Measurements from ENCODE around the gene PLCD3. TPM values are rescaled to one million over a fixed set of nuclear protein-coding genes. Genes with fewer than 3 reads are reported as not detected.

Gene PLCD3
- total and polyA plus RNA-seq, 2 of the 13 experiments (the other 11 are each of a cell fraction or from before 2014, with no cell fraction given), result 11.3 to 39.1 TPM

GRCh38 chr17:45170280-45170930 is 38.1 kb upstream of the PLCD3 start (continued):
- TF ChIP-seq ZNF260 (CRISPR knock-in tag; IDR thresholded peaks at IDR 0.05; ENCODE audit: borderline replicate concordance, low read depth), result no peak
- no peak for TF ChIP-seq ZNF33B (CRISPR knock-in tag; IDR thresholded peaks at IDR 0.05)
- TF ChIP-seq POLR2AphosphoS5 (IDR thresholded peaks at IDR 0.05; ENCODE audit: low read depth, low read length), result 0 out of 2 replicates have a peak, but pooled peaks have one; percentile 15
- no peak for TF ChIP-seq ZNF740 (CRISPR knock-in tag; IDR thresholded peaks at IDR 0.05)
- TF ChIP-seq, protein P1, sequence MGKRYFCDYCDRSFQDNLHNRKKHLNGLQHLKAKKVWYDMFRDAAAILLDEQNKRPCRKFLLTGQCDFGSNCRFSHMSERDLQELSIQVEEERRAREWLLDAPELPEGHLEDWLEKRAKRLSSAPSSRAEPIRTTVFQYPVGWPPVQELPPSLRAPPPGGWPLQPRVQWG (CRISPR knock-in tag; IDR thresholded peaks at IDR 0.05; ENCODE audit: borderline replicate concordance, low read depth), result no peak
- TF ChIP-seq MIER2 (CRISPR knock-in tag; IDR thresholded peaks at IDR 0.05), result no peak
- TF ChIP-seq RXRA (CRISPR knock-in tag; IDR thresholded peaks at IDR 0.05), result no peak
- no peak for TF ChIP-seq NR1H2 (CRISPR knock-in tag; IDR thresholded peaks at IDR 0.05; ENCODE audit: borderline replicate concordance, low read depth)
- TF ChIP-seq PPARG (CRISPR knock-in tag; conservative IDR thresholded peaks at IDR 0.05), result no peak
- no peak for TF ChIP-seq DMAP1 (CRISPR knock-in tag; IDR thresholded peaks at IDR 0.05)
- no peak for TF ChIP-seq IRX3 (CRISPR knock-in tag; IDR thresholded peaks at IDR 0.05; ENCODE audit: borderline replicate concordance, low read depth)
- no peak for TF ChIP-seq HNF4G (IDR thresholded peaks at IDR 0.05; ENCODE audit: borderline replicate concordance, low read depth, low read length)
- no peak for TF ChIP-seq HNF4G (CRISPR knock-in tag; IDR thresholded peaks at IDR 0.05; ENCODE audit: borderline replicate concordance, low read depth)
- TF ChIP-seq ZSCAN12 (CRISPR knock-in tag; IDR thresholded peaks at IDR 0.05), result no peak
- TF ChIP-seq ZFP91 (CRISPR knock-in tag; IDR thresholded peaks at IDR 0.05; ENCODE audit: borderline replicate concordance), result no peak
- TF ChIP-seq HOXA9 (CRISPR knock-in tag; IDR thresholded peaks at IDR 0.05; ENCODE audit: borderline replicate concordance), result peak; percentile 22; the same call in 1 of the 2 replicates
- TF ChIP-seq, protein P2, sequence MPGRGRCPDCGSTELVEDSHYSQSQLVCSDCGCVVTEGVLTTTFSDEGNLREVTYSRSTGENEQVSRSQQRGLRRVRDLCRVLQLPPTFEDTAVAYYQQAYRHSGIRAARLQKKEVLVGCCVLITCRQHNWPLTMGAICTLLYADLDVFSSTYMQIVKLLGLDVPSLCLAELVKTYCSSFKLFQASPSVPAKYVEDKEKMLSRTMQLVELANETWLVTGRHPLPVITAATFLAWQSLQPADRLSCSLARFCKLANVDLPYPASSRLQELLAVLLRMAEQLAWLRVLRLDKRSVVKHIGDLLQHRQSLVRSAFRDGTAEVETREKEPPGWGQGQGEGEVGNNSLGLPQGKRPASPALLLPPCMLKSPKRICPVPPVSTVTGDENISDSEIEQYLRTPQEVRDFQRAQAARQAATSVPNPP (CRISPR knock-in tag; IDR thresholded peaks at IDR 0.05), result no peak
- TF ChIP-seq RXRB (CRISPR knock-in tag; IDR thresholded peaks at IDR 0.05; ENCODE audit: borderline replicate concordance), result no peak
- no peak for TF ChIP-seq HNRNPL (IDR thresholded peaks at IDR 0.05; ENCODE audit: low read depth, low read length)
- no peak for TF ChIP-seq NFKBIZ (CRISPR knock-in tag; IDR thresholded peaks at IDR 0.05)
- no peak for TF ChIP-seq ZNF124 (CRISPR knock-in tag; IDR thresholded peaks at IDR 0.05)
- TF ChIP-seq FOXK1 (CRISPR knock-in tag; IDR thresholded peaks at IDR 0.05; ENCODE audit: borderline replicate concordance, low read depth), result no peak
- TF ChIP-seq MTA1 (CRISPR knock-in tag; IDR thresholded peaks at IDR 0.05; ENCODE audit: borderline replicate concordance), result no peak
- peak in 1 of 2 experiments; percentile 42; a peak in 2 of 4 replicates for TF ChIP-seq POLR2A (IDR thresholded peaks at IDR 0.05; ENCODE audit: insufficient read depth in 1 of 2, low read depth in 2 of 2, low read length in 2 of 2)
- no peak for TF ChIP-seq BRD4 (CRISPR knock-in tag; IDR thresholded peaks at IDR 0.05)
- TF ChIP-seq HNRNPUL1 (IDR thresholded peaks at IDR 0.05; ENCODE audit: low read depth, low read length), result no peak
- no peak for TF ChIP-seq GABPB1 (CRISPR knock-in tag; IDR thresholded peaks at IDR 0.05)
- TF ChIP-seq THAP11 (CRISPR knock-in tag; IDR thresholded peaks at IDR 0.05), result no peak
- TF ChIP-seq CBX2 (IDR thresholded peaks at IDR 0.05; ENCODE audit: low read depth, low read length), result no peak
- TF ChIP-seq CBX2 (CRISPR knock-in tag; IDR thresholded peaks at IDR 0.05; ENCODE audit: low read depth), result no peak
